GDM1 (cell line): ENCODE data around the gene KIRREL3.

Source experiments
- DNase-seq: peaks from one replicate; lab custom pipeline; 2025; lab: John Stamatoyannopoulos, UW

Gene KIRREL3

DNA sequence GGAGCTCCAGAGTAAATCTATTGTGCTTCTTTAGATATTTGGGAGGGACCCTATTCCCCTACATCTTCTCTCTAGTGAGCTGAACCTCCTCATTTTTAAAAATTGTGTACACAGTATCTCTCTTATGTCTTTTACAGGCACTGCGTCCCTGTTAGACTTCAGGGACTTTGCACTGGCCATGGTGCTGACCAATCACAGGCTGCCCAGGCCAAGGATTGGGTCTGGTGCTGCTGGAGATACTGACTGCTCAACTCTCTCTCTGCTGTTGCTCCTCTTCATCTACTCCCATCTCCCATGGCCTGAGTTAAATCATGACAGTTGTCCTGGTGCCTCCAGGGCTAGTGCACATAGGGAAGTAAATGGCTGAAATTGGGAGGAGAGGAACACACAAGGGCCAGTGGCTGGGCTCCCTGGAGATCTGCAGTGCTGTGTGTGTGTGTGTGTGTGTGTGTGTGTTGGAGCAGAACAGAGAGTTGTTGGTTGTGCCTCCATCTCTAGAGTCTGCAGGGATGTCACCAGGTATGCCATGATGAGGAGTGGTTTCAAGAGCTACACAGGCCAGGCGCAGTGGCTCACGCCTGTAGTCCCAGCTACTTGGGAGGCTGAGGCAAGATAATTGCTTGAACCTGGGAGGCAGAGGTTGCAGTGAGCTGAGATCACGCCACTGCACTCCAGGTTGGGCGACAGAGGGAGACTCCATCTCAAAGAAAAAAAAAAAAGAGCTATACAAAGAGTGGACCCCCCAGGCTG is 489.8 kb downstream of the KIRREL3 start:
- DNase-seq, result no peak

DNA sequence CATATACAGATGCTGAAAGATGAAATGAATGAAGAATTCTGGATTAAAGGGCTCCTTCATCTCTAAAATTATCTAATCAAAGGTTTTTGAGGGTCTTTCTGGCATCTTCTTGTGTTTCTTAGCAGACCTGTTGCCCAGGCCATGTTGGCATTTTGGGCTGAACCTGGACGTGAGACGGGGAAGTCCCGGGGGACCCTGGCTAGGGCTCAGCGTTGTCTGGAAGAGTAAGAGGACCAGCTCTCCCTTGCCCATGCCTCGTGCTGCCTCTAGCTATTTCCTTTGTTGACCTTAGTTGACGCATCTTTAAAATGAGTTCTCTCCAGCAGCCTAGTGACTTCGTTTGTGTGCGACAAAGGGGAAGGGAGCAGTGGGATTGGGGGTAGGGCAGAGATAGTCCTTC is 492.9 kb downstream of the KIRREL3 start:
- DNase-seq, result no peak

DNA sequence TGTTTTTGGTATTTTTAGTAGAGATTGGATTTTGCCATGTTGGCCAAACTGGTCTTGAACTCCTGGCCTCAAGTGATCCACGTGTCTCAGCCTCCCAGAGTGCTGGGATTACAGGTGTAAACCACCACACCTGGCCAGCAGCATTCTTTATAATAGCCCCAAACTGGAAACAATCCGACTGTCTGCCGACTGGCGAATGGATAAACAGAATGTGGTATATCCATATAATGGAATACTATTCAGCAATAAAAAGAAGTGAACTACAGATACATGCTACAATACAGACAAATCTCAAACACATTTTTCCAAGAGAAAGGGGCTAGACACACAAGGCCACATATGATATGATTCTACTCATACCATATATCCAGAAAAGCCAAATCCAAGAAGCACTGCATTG is 493.8 kb downstream of the KIRREL3 start:
- no peak for DNase-seq

DNA sequence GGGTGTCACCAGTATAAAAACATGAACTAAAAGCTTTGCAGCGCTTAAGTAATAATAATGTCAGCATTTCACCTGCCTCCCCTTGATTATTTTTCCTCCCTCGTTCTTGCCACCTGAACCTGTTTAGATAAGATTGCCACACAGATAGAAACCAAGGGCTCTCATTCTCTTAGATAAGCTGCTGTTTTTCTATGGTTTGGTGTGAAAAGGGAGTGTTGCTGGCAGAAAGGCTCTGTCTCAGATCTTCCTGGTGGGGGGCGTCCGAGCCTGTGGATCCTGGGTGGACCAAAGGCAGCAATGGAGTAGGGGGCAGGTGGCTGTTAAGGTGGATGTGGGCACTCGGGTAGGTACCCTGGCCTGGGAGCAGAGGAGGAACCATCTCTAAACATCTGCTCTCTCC is 497.6 kb downstream of the KIRREL3 start:
- no peak for DNase-seq

DNA sequence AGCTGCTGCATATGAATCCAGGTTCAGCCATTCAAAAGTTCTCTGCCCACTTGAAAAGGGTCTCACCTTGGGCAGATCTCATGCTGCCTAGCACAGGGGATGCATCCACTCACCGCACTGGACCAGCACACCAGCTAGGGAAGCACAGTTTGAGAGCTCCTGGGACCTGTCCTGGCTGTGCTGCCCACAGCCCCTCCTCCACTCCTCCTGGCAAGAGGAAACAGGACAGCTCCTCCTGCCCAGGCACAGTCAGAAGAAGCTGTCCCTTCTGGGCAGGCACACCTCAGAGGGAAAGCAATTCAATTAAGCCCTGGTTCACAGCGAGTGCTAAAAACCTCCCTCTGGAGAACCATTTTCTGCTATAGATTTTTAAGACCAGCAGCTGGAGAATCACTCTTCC is 498.4 kb downstream of the KIRREL3 start:
- DNase-seq, result no peak

DNA sequence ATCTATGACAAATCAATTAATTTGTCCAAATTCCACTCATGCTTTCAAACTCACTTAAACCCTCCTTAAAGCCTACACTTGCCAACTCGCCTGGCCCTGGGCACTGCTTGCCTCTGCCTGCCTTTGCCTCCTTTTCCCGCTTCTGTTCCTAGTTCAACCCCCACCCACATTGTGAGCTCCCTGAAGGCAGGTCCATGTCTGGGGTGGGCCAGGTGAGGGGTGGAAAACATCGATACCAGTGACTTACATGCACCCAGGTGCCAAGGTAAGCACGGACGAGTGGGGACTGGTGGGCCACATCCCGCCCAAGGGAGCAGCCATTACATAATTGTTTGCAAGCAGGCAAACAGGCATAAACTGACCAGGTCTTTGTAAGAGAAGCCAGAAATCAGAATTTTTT is 498.9 kb downstream of the KIRREL3 start:
- DNase-seq, result no peak

DNA sequence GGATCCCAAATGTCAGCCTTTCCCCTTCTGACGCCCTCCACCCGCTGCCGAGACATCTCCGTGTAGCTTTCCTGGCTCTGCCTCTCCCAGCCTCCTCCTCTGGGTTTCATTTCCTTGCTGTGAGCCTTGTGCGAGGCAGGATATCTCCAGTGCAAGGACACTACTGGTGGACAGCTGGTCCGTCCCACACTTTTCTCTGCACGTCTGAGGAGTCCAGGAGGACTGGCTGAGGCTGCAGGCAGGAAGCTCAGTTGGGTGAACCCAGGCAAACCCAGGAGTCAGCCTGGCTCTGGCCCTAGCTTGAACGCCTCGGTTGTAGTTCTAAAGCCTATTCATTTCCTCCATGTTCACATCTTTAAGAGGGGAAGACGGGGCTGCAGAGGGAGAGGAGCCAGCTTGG is 499.6 kb downstream of the KIRREL3 start:
- DNase-seq, result no peak

DNA sequence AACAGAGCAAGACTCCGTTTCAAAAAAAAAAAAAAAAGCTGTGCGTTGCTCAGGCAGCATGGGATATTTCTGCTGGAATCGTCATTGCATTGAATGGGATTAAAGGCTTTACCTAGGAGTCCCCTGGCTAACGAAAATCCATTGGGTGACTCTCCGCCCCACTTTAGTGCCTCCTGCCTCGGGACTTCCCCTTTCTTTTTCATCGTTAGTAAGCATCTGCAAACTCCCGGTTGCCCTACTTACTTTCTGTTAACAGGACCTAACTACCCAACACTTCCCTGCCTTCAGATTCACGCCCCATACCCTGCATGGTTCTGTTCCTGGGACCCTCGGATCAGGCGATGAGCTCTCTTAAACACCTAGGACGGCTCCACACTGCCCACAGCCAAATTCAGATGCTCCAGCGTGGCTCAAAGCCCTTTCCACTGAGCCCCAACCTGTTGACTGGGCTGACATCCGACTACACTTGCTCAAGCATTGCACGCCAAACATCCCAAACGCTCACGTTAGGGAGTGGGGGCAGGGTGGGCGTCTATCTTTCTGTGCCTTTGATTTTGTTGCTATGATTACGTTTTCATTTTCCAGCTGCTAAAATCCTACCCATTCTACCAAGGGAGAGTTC is 501.3 kb downstream of the KIRREL3 start:
- DNase-seq, result no peak

DNA sequence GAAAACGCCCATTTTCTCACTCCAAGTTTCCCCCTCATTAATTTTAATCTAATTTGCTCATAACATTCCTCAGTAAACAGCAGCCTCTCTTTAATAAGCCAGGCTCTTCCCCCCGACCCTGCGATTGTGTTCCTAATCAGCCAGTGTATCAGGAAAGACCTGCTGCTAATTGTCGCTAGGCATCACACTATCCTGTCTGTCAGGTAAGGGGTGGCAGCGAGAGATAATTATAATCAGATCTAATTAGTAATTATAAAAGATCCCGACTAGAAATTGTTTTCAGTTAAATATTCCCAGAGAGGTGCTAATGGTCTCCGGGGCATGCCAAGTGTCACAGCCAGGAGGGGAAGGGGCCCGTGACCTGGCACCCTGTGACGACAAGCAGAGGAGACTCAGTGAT is 502.3 kb downstream of the KIRREL3 start:
- DNase-seq, result no peak

DNA sequence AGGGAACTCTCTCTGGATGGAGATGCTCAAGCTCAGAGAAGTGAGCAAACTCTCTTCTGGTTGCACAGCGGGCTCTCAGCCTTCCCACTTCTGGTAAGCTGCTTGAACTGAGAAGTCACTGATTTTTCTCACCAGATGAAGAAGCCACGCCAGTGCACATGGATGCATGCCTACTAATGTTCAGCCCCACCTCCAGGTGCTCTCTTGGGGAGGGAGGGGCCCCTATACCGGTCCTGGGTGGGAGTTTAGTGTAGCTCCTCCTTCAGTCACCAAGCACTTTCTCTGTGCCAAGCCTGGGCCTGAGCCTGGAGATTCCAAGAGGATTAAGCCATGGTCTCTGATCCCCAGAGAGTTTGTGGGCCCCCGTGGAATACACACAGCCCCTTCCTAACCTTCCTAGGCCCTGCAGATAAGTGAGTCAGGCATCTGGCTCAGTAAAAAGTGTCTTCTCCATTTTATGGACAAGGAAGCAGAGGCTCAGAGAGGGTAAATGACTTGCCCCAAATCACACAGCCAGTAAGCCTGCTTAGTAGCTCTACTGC is 502.9 kb downstream of the KIRREL3 start:
- DNase-seq, result no peak

DNA sequence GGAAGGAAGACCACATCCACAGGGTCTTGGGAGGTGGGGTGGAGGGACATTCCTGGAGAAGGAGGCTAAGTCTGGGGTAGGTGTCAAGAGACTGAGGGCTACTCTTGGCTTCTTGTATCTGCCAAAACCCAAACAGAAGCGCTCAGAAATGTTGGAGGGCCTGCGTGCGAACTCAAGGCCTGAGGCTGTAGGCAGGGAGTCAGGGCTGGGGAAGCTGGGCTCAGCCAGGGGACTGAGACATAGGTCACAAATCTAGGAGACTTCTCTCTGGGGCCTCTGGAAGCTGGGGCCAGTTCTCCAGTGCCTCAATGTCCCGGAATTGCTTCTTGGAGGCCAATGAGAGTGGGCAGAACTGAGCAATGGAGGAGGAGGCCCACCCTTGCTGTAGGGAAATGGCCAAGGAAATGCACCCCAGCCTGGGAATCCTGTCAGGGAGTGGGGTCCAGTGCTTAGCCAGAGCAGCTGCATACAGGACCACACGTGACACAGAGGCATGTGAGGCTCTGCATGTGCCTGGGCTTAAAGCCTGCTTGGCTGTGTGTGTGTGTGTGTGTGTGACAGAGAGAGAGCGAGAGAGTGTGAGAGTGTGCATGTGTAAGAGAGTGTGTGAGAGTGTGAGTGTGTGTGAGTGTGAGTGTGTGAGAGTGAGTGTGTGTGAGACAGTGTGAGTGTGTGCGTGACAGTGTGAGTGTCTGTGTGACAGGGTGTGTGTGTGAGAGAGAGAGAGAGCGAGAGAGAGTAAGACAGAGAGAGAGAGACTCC is 503.8 kb downstream of the KIRREL3 start:
- DNase-seq, result no peak

DNA sequence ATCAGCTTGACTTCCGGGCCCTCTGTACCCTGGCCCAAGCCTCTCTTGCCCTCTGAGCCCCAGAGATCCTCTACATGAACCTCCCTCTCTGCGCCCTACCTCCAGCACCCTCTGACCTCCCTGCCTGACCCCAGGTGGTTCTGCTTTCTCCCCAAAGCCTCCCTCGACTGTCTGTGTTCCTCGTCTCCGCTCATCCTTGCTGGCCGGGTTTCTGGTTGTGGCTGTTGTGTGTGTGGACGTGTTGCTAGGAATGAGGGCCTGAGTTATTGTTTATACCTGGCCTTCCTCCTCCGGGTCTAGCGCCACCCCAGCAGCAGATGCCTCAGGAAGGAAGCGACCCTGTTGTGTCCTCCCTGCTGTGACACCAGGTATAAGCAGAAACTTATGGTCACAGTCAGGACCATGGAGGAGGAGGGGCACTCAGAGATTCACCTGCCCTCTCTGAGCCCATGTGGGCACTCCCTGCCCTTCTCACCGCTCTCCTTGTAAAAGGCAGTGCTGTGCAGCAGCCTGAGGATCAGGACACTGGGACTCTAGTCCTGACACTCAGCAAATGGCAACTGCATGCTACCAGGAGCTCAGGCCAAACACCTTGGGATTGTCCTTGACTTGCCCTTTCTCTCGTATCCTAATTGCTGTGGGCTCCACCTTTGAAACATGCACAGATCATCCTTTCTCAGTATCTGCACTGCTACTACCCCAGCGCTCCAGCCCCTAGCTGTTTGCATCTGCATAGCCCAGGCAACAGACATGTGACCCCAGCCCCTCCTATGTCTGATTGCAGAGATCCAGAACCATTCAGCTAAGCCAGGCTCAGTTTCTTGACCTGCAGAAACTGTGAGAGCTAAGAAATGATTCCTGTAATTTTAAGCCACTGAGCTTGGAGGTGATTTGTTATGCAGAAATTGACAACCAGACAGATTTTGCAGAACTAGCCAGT is 505.0 kb downstream of the KIRREL3 start:
- DNase-seq, result no peak

DNA sequence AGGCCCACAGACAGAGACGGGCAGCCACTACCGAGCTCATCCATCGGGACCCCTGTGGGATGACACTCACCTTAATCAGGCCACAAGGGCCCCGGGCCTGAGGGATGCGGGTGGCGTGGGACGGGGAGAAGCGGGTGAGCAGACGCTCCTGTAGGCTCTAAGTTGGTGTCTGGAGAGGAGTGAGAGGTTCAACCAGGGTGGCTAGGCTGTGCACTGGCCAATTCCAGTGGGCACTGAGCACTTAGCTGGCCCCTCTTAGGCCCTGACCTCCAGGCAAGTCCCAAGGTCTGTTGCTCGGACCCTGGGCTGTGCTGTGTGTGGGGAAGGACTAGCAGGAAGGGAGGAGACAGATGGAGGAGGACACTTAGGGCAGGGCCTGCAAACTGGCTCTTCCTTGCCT is 505.7 kb downstream of the KIRREL3 start:
- DNase-seq, result no peak

DNA sequence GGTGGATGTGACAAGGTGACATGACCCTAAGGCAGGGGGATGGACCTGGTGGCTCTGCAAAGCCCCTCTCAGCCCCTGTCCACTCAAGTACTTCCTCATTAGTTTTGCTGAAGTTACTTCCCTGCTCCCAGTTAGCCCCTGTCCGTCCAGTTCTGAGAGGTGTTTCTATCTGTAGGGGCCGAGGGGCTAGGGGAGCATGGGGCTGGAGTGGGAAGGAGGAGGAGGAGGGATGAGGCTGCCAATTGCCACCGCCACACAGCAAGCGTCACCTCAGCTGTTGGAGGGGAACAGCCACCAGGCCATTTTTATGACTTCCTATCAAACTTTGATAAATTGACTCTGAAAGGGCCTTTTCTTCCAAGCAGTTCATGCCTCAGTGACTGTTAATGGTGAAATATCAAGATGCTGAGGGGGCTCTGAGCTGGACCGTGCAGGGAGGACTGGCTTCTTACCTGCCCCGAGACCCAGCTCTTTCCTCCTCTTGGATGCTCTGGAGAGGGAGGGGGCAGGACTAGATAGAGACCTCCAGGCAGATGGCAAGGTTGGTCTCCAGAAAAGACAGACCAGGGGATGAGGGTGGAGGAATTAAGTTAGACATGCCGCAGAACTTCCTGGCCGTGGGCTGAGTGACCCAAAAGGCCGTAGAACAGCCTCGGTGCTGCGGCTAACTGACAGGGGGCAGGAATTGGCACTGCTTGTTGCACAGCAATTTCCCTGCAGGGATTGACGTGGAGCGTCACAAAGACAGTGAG is 508.1 kb downstream of the KIRREL3 start:
- DNase-seq, result no peak

DNA sequence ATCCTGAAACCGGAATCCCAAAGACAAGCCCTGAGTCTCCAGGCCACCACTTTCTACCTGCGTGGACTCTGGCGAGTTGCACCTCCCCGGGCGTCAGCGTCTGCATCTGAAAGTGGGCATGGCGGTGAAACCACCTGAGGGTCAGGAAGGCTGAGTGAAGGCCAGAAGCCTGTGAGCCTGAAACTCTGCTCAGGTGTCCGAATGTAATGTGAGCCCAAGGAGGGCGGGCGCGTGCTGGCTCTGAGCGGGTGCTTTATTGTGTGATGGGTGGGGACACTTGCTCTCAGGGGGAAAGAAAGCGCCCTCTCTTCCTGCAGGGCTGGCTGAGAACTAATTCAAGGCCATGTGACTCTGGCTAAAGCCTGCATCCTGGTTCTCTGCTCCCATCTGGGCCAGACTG is 509.5 kb downstream of the KIRREL3 start:
- DNase-seq, result no peak

DNA sequence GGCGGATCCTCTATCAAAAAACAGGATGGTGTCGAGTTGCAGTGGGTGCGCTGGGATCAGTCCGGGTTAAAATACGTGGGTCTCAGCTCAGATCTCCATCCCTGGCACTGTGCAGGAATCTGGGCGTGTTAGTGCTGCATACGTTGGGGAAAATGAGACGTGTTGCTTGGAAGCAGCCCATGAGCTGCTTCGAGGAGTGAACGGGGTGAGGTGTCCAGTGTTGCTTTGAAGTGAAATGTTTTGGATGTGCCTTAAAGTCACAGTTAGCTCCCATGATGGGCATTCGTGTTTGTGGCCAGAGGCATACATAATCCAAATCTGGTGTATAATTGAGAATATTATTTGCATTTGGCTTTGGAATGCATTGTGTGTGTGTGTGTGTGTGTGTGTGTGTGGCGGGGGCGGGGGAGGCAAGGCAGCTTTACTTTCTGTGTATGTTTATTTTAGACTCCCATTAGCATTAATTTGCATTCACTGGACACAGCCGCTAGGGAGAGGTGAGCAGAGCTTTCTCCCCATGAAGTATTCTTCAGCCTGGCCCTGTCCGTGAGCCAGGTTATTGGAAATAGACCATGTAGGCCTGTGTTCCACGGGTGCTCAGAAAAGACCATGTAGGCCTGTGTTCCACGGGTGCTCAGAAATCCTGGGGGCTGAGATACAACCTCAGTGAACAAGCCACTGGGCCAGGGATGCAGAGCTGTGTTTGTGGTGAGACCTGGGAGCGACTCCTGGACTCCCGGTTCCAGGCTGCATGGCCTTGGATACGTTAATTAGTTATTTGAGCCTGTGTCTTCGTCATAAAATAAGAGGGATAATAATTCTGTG is 510.5 kb downstream of the KIRREL3 start:
- DNase-seq, result no peak

DNA sequence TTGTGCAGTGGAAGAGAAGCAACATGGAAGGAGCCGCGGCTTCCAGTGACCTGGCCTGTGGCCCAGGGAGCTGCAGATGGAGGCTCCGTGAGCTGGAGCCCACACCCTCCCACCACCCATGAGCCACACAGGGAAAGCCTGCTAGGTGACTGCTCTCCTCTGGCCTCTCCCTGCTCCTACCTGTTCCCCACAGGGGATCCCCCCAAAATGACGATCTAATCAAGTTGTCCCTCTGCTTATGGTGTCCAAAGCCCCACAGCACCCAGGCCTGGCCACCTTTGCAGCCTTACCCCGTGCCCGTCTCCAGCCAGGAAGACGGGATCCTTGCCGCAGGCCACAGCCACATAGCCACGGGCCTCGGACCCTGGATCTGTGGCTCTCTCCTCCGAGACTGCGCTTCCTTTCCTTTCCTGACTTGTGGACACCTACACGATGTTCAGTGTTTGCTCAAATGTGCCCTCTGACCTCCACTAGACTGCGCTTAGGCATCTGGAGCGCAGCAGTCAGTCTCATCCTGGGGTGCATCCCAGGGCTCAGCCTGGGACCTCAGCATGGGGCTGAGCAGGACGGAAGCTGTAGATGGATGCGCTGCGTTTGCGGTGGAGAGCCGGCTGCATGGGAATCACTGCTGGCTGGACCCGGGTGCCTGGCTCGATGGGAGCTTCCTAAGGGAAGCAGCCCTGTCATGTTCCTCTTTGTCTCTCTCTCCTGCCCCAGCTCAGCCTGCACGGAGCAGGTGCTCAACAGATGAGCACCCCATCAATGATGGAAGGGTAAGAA is 511.8 kb downstream of the KIRREL3 start:
- DNase-seq, result no peak

DNA sequence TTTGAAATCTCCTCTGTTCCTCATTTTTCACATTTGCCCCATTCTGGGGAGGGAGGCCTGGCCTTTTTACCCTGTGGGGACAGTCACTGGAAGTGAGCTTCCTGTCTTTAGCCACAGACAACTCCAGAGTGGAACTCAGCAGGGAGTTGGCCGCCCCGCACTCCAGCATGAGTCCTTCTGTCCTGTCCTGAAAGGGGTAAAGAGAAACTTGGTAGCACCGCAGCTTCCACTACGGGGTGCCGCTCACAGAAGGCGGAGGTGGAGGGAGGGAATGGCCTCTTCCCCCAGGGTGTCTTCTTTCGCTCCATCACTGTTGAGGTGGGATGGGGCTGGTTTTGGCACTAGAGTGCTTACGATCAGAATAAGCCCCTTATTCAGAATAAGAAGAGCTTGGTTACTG is 512.9 kb downstream of the KIRREL3 start:
- DNase-seq, result no peak

DNA sequence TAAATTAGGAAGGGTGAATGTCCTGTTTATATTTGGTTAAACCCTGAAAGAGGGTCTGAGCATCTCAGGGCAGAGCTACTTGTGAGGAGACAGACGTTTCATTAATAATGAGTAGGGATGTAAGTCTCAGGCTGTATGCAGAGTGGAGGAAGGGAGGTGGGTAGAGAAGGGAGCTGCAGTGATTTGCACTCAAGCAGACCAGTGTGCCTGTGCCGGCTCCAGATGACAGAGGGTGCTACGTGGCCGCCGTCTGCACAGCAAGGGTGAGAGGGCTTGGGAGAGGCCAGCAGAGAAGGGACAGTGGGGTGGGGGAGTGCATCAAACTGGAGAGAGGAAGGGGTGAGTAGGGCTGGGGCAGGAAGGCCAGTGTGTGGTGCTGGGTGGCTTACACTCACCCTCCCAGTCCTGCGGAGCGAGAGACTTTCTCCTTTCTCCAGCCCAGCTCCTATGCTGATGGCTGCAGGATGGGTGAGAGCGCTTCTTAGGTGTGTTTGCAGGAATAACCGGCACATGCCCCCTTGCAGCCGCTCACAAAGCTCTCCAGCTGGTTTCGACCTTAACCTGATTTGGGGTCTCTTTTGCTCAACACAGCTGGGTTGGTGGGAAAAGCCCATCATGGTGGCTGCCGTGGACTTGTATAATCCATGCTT is 514.5 kb downstream of the KIRREL3 start:
- DNase-seq, result no peak
